HTR-8/SVneo (cell line): ENCODE measurements around the gene ZNF136.

ENCODE experiments used
- DNase-seq: peaks from one replicate; pipeline ENCODE4 v3.0.0; 2011; ENCODE audit warnings: low spot score, mixed read lengths; ENCODE audit not compliant: insufficient read length
- FAIRE-seq: peaks from 2 replicates; lab custom pipeline; 2011; peaks lifted over from hg19 to GRCh38; lab: Jason Lieb, UNC

The ZNF136 gene

DNA sequence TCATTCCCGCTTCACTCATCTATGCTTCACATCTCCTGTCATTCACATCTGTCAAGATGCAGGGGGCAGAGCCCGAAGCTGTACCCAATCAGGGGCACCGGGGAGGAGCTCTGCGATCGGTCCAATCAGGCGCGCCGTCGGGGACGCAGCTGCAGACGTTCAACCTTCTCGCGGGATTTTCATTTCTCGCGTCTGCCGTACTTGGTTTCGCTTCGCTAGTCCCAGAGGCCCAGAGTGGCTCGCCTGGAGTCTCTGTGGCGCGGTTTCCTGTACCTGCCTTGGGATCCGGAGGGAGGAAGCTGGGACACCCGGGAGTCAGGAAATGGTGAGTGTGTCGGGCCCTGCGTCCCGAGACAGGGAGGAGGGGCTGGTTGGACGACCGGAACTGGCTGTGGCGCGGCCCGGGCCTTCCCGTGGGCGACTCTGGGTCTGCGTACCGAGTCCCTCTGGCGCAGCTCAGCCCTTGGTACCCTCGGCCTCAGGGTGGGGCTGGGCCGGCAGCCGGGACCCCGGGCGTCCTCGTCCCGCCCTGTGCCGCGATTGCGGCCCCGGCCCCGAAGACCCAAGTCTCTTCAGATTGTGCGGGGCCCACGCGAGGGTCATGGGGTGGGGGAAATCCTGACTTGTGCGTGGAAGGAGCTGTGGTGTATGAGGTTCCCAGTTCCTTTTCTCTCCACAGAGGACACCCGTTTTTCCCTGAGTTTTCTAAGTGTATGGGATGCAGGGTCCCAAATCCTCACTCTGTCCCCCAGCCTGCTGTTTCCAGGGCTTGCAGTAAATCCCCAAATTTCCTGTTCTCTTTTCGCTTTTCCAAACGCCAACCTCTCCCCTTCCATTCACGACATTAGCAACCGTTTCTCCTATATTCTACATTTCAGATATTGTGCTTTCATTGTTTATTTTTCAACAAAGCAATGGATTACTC is at the start of gene ZNF136:
ZNF136 (plus strand) TSS at position 215 of the 925 bp plus-strand sequence; CDS start at position 323, 108 bp downstream.
- FAIRE-seq (peak; percentile 77), DNase-seq (peak; percentile 99)

DNA sequence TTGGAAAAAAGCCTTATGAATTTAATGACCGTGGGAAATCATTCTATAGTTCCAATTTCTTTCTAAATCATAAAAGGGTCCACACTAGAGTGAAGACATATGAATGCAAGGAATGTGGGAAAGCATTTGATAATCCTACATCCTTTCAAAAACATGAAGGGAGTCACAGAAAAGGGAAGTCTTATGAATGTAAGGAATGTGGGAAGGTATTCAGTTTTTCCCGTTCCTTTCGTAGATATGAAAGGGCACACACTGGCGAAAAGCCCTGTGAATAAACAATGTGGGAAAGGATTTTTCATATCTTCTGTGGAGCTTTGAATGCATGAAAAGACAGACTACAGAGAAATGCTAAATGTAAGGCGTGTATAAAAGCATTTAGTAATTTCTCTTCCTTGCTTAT is 49.8 kb upstream of the ZNF136 start:
- DNase-seq (no peak), FAIRE-seq (no peak)

GRCh38 chr19:12117201-12117970 is 45.5 kb upstream of the ZNF136 start:
- DNase-seq (no peak), FAIRE-seq (no peak)

DNA sequence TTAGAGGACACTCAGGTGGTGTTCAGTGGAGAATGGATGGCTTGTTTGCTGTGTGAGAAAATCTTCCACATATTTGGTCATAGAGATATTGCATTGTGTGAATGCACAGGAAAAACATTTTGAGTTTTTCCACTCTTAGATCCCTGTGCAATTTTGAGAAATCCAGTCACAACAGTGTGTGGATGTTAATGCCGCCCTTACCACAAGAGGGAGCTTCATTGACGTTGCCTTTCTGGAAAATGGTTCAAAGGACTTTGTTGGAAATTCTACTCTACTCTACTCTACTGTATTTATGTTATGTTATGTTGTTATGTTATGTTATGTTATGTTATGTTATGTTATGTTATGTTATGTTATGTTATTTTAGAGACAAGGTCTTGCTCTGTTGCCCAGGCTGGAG is 36.2 kb upstream of the ZNF136 start:
- DNase-seq = no peak
- FAIRE-seq = peak; percentile 38

- DNase-seq (no peak), FAIRE-seq (no peak)
Measured at GRCh38 chr19:12133069-12133468, 29.8 kb upstream of the ZNF136 start.

DNA sequence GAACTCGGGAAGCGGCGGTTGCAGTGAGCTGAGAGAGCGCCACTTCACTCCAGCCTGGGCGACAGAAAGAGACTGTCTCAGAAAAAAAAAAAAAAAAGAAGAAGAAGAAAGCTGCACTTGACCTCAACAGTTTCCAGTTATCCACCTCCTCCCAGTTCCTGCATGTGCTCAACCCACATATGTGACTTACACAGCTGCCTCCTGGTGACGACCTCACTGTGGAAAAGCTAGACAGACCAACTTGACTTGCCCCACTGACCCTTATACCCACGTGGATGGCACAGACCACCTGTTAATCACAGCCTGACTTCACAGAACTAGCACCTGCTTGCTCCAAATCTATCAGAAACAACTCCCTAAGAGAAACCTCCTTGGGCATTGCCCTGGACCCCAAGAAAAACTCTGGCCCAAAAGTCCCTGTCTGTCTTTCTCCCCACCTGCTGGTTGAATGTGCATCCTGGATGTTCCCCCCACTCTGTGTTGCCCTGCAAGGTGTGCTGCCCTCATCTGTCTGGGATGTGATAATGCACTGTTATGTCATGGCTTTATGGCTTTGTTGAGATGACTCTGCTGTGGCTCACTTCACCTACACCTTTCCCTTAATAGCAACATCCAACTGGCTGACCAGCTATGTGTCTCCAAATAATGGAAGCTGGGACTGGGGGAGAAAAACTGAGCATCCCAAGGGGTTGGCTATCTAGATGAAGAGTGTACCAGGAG is 25.5 kb upstream of the ZNF136 start:
- FAIRE-seq = peak; percentile 40
- no peak for DNase-seq

- FAIRE-seq = no peak
- no peak for DNase-seq
Measured at GRCh38 chr19:12139269-12139668, 23.6 kb upstream of the ZNF136 start.

DNA sequence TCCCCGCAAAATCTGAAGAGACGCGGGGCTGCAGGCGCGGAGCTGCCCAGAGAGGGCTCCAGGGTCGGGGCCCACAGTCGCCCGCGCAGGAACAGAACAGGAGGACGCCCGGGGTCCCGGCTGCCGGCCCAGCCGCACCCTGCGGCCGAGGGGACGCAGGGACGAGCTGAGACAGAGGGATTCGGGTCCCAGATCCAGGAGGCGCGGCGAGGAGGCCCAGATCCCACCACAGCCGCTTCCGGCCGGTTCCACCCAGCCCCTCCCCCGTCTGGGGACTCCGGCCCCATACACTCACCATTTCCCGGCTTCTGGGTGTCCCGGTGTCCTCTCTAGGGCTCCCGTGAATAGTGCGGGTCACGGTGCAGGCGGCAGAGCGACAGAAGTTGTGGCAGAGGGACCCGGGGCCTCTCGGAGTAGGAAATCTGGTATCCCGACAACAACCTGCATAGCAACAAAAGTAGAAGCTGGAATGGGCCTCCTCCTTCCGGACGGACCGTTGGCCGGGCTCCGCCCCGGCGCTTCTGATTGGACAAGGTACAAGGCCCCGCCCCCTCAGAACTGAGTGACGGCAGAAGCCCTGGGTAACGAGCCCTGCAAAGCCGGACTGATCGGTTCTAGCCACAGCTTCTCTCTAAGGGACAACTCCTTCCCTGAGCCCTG is 22.9 kb upstream of the ZNF136 start, which contains the start of gene ZNF20:
ZNF20 (minus strand) TSS at position 466 of the 660 bp plus-strand sequence; CDS start at position 298, 168 bp downstream.
- FAIRE-seq = peak; percentile 4
- DNase-seq = peak; percentile 97

GRCh38 chr19:12140545-12141404 is 22.1 kb upstream of the ZNF136 start:
- FAIRE-seq = peak; percentile 69
- DNase-seq = peak; percentile 73

GRCh38 chr19:12141405-12141736 is 21.5 kb upstream of the ZNF136 start:
- FAIRE-seq = no peak

GRCh38 chr19:12145348-12145747 is 17.5 kb upstream of the ZNF136 start:
- DNase-seq = no peak
- no peak for FAIRE-seq

More at GRCh38 chr19:12141405-12141736, 21.5 kb upstream of the ZNF136 start:
- no peak for DNase-seq

DNA sequence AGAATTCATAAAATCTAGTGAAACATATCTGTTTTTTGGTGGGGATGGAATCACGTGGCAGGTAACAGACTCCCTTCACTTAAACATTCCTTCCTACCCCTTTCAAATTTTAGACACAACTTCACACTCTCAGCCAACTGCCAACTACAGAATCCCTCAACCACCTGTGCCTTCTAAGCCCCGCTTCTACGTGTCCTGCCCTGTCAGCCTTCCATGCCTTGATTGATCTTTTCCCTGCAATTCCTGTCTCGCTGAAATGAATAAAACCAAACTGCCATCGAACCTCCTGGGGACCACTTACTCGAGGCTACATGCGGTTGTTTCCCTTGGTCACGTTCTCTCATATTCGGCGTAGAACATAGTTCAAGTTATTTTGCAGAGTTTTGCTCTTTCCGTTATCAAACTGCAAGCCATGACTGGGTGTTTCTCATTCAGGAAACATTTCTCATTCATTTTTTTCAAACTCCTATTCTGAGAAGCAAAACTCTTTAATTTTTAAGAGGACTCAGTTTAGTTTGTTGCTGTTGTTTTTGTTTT is 7.5 kb upstream of the ZNF136 start:
- no peak for DNase-seq
- no peak for FAIRE-seq

DNA sequence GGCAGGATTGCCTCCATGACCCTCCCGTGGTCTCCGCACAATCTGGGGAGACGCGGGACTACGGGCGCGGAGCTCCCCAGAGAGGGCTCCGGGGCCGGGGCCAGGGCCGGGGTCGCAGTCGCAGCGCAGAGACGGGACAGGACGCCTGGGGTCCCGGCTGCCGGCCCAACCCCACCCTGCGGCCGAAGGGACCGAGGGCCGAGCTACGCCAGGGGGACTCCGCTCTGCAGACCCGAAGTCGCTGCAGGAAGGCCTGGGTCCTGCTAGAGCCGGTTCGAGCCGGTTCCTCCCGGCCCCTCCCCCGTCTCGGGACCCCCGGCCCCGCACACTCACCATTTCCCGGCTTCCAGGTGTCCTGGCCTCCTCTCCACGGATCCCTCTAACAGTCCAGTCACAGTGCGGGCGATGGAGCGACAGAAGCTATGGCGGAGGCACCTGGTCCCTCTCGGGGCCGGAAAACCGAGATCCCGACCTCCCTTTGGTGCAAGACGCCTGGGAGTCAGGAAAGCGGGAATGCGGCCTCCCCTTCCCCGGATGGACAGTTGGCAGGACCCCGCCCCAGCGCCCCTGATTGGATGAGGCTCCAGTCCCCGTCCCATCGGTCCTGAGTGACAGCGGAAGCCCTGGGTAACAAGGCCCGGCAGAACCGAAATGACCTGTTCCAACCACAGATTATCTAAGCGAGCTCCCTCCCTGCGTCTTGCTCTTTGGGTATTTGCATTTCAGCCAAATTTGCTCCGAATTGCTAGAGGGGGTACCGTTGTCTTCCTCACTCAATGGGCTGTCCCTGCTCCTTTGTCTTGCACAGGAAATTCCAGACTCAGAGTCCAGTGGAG is 6.5 kb upstream of the ZNF136 start, which contains the start of gene ZNF625:
ZNF625 (minus strand) TSS at position 512 of the 836 bp plus-strand sequence; CDS start at position 336, 176 bp downstream.
- FAIRE-seq (peak; percentile 76), DNase-seq (peak; percentile 93)

- FAIRE-seq = no peak
- DNase-seq = no peak
Measured at GRCh38 chr19:12159773-12160414, 3.0 kb upstream of the ZNF136 start.

DNA sequence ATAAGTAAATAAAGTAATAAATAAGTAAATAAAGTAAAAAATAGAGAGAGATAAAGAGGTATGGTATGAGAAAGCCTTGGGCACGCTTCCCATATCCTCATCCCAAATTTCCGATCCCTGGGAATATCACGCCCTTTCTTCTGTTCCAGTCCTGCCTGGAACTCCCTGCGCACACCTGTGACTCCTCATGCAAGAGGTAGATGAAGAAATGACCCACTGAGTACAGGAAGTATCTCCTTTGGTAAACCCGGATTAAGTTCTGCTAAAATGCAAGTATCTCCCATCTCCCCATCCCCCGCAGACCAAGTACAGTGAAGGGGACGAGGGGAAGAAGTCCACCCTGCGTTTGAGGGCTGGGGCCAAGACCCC is 399 bp upstream of the ZNF136 start:
- no peak for DNase-seq
- no peak for FAIRE-seq

GRCh38 chr19:12163826-12164225 is 930 bp downstream of the ZNF136 start:
- FAIRE-seq = no peak
- DNase-seq = no peak

DNA sequence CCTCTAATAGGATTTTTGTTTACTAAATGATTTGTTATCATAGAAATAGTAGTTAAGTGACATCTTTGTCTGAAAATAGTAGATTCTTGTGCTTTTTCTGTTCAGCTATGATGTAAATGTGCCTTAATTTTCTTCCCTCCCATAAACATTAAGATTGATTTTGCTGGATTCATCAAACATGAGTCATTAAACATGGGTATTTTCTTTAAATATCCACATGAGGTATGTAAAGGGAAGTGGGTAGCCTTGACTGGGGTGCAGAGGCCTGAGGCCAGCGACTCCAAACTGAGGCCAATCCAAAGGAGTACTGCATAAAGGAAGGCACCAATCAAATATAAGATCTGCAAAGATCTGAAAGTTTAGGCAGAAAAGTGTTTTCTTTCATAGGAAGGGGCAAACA is 3.7 kb downstream of the ZNF136 start:
- no peak for FAIRE-seq

More for the DNA sequence above, 3.7 kb downstream of the ZNF136 start:
- no peak for DNase-seq
